Left renal pelvis (tissue), 4 donors: Measurements from ENCODE around the gene SH3BP5L. TPM values are rescaled to one million over a fixed set of nuclear protein-coding genes. Genes with fewer than 3 reads are reported as not detected.

Source experiments
- DNase-seq, 4 donors: peaks; one replicate each; pipeline ENCODE4 v3.0.0-alpha.2; 2013; ENCODE audit warnings: low read depth in 4 of 4, low spot score in 3 of 4
- polyA plus RNA-seq, 4 donors: library from polyadenylated mRNA; unstranded; fragments of 120-200 nt; gene quantifications; one replicate each; pipeline ENCODE4 v1.2.1, GENCODE V29; 2013; ENCODE audit not compliant: insufficient read length in 4 of 4

The SH3BP5L gene
- polyA plus RNA-seq, 4 donors: 17.0 to 31.5 (median 24.8) TPM

DNA sequence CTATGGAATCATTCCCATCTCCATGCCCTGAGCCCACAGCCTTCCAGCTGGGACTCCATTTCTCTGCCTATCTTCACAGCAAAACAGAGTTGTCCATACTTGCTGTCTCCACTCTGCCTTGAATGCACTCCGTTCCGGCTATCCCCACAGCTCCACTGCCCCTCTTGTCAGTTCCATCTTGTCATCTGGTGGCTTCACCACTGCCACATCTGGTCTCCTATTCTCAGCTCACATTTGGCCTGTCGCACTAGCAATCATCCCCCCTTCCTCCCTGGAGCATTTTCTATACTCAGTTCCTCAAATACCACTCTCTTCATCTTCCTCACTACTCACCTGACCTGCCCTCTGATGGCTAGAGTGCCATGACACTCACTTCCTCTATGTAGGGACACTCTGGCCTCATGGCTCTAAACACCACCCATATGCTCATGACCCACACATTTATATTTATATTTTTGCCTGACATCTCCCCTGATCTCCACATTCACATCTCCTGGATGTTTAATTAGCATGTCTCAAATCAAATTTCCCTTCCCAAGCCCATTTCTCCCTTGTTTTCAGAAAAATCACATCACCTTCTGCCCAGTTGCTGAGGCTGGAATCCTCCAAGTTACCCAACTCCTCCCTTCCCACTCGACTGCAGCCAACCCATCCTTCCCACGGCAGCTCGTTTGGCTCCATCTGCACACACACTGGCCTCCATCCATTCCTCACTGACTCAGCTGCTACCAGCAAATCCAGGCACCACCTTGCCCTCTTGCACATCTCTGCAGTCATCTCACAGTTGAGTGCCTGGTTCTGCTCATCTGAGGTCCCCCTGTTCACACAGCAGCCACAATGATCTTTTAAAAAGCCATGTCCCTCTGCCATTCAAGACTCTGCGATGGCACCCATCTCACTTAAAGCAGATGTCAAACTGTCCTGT lies 27.0 kb upstream of the SH3BP5L start:
- DNase-seq: no peak

DNA sequence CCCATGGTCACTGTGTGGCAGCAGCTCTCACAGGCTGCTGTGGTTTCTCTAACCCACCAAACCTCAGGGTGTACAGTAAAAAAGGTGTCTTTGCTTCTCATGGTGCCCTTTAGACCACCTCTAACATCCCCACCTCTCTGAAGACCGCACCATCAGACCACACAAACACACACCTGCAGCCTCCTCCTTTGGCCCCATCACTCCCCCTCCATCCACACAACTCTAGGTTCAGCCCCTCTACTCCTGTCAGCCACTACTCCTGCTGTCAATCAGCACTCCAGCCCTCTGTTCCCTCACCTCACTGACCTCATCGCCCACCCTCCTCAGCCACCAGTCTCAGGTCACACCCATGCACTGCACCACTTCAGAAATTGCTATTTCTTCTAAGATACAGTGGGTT lies 25.7 kb upstream of the SH3BP5L start:
- no peak for DNase-seq

DNA sequence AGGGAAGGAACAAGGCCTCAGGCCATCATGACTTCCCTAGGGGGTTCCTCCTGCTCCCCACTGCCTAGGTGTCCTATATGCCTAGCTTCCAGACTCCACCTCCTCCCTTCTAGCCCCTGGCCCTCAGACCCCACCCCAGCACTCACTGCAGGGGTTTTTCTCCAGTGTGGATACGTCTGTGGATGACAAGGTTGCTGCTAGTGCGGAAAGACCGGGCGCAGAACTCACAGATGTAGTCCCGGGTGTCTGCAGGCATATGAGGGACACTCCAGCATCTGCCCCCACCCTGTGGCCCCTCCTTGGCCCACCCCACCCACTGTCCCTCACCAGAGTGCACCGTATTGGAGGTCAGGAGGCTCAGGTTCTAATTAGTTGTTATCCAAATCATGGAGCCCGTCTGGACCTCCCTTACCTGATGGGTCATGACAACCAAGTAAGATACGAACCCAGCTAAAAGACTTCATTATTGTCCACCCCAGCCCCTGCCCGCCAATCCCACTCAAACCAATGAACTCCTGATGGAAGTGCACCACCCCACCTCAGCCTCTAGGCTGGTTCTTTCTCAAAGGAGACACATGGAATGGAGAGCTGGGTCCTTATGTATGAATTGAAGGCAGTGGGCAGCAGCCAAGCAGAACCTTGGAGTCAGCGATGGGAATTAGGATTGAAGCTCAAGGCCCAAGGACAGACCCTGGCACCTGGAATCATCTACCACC lies 25.0 kb upstream of the SH3BP5L start:
- no peak for DNase-seq

DNA sequence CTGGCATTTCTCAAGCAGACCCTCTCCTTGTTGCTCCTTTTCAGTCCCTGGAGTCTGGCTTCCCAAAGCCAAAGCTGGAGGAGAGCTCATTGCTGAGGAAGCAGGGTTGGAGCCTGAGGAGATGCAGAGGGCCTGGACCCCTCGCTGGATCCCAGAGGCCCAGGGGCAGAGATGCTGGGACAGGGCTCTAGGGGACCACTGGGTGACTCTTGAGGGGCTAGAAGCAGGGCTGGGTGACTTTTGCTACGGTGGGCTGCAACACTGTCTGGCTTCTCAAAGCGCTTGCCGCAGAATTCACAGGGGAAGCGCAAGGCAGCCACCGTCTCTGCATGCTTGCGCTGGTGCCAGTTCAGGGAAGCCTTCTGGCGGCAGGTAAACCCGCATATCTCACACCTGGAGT lies 24.4 kb upstream of the SH3BP5L start:
- DNase-seq: no peak

DNA sequence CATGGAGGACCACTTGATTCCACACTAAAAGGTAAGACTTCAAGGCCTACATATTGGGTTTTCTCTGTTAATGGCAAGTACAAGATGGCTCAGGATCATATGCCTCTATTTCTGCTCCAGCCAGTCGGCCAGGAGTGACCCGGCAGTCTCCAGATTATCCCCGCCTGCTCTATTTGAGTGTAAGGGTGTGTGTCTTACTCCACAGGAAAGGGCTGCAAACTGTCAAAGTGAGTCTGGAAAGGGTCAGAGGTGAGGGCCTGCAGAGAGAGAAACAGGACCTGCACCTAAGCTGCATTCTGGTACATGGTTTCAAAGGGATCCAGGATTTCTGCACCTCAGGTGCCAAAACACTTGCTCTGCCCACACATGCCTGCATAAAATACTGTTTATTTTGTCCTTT lies 23.9 kb upstream of the SH3BP5L start:
- DNase-seq: no peak

DNA sequence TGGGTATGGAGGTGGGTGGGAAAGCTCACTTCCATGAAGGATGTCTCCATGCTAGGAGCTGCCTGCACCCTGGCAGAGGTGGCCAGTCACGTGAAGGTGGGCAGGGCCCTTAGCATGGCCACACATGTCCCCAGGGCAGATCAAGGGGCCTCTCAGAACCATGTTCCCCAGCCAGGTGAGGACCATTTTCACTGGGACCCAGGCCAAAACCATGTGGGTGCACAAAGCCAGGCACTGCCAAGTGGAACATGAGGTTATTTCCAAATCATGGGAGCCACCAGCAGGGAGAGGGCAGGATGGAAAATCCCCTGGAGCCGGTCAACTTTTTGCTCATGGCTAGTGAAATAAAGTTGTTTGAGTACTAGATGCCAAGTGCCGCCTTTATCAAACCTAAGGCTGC lies 23.4 kb upstream of the SH3BP5L start:
- DNase-seq: no peak

DNA sequence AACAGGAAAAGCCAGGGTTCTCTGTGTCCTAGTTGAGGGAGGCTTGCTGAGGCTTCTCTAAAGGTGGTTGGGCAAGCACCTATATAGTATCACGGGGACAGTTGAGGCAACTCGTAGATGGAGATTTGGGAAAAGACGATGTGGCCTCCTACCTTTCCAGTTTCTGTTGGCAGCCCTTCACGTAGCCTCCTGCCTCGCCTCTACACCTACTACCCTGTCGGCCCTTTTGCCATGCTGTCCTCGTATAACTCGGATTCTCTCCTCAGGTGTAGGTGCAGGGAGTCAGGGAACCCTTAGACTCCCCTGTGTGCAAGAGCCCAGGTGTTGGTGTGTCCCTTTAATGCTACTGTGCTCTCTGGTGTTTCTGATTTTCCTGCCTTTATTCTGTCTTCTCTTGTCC lies 22.9 kb upstream of the SH3BP5L start:
- DNase-seq: no peak

DNA sequence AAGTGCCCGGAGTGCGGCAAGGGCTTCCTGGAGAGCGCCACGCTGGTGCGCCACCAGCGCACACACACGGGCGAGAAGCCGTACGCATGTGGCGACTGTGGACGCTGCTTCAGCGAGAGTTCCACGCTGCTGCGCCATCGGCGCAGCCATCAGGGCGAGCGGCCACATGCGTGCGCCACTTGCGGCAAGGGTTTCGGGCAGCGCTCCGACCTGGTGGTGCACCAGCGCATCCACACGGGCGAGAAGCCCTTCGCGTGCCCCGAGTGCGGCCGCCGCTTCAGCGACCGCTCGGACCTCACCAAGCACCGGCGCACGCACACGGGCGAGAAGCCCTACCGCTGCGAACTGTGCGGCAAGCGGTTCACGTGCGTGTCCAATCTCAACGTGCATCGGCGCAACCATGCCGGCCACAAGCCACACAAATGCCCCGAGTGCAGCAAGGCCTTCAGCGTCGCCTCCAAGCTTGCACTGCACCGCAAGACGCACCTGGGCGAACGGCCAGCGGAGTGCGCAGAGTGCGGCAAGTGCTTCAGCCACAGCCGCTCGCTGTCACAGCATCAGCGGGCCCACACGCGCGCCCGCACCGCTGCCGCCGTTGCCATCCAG lies 22.3 kb upstream of the SH3BP5L start:
- DNase-seq: no peak

DNA sequence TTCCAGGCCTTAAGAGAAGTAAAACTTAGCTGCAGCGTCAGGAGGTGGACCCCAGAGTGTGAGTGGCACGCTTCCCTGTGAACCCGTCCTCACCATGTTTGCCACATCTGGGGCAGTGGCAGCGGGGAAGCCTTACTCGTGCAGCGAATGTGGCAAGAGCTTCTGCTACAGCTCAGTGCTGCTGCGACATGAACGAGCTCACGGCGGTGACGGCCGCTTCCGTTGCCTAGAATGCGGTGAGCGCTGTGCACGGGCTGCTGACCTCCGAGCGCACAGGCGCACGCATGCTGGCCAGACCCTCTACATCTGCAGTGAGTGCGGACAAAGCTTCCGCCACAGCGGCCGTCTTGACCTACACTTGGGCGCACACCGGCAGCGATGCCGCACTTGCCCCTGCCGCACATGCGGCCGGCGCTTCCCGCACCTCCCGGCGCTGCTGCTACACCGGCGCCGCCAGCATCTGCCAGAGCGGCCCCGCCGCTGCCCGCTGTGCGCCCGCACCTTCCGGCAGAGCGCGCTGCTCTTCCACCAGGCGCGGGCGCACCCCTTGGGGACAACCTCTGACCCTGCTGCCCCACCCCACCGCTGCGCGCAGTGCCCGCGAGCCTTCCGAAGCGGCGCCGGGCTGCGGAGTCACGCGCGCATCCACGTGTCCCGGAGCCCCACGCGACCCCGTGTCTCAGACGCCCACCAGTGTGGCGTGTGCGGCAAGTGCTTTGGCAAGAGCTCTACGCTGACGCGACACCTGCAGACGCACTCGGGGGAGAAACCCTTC lies 21.7 kb upstream of the SH3BP5L start:
- no peak for DNase-seq

DNA sequence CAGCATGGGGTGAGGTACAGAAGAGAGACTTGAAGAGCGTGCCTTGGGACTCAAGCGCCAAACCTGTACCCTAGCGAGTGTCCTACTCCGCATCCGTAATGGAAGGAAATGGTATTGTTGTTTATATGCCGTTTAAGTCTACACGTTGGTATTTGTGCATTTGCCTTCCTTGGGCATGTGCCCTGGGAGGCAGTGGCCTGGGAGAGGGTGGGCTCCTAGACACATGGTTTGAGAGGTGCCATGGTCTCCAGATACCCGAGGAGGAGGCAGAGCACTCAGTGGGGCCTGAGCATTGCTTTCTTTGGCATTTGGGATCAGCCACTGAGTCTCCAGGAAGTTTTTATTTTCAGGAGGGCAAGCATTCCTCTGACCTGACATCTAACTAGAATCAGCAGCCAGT lies 18.8 kb upstream of the SH3BP5L start:
- DNase-seq: no peak

DNA sequence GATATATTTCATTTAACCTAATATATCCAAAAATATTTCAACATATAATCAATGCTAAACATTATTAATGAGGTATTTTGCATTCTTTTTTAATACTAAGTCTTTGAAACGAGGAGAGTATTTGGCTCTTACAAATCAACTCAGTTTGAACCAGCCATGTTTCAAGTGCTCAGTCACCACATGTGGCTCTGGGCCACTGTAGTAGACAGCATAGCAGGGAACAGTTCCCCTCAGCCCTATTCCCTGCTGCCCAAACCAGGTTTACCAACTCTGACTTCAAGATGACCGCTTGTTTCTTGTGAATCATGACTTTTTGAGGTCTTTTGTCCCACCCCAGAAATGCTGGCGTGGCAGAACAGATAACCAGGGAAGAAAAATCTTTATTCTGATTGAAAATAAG lies 18.0 kb upstream of the SH3BP5L start:
- no peak for DNase-seq

DNA sequence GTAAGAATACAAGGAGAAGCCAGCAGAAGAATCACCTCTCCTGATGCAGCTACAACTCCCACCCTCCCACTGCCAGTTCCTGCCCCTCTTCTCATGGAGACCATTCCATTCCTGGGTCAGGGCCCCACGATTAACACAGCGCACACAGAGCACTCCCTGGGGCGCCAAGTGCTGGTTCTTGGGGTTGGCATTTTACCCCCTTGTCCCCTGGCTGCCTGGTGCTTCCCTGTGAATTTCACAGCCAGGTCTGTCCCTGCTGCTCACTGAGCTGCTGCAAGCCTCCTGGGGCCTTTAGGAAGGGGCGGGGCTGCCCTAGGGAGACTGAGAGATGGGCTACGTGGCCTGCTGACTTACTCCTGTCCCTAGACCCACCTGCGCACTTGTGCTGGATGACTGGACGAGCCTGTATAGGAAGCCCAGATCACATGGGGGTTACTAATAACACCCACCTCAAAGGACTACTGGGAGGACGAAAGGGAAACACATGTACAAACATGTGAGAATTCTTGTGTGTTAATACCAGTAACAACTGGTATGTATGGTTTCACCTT lies 17.1 kb upstream of the SH3BP5L start:
- DNase-seq: no peak

DNA sequence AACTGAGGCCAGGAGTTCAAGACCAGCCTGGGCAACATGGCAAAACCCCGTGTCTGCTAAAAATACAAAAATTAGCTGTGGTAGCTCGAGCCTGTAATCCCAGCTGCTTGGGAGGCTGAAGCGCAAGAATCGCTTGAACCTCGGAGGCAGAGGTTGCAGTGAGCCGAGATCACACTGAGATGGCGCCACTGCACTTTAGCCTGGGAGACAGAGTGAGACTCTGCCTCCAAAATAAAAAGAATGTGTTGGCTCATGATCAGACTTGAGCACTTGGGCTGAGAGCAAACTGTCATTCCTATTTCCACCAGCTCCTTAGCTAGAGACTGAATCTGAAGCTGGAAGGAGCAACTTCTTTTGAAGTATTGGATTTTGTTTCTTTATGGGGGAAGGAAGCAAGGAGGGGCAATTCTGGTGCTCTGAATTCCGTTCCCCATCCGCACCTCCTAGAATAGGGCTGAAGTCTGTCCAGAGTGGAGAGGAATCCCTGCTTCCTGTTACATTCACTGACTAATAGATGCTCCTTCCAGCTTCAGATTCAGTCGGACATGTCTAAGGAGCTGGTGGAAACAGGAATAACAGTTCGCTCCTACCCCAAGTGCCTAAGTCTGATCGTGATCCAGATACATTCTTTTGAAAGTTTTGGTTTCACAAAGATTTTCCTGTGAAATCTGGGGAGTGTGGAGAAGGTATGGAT lies 16.1 kb upstream of the SH3BP5L start:
- DNase-seq: no peak

DNA sequence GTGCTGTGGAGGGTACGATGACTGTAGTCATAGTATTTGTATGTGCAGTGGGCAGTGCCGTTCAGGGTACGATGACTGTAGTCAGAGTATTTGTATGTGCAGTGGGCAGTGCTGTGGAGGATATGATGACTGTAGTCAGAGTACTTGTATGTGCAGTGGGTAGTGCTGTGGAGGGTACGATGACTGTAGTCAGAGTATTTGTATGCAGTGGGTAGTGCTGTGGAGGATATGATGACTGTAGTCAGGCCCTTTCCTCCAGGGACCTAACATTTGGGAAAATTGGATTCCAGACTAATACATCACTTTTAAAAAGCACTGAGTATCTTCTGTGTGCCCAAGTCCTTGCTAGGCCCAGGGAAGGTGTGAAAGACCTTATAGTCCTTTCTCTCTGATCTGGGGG lies 15.2 kb upstream of the SH3BP5L start:
- DNase-seq: no peak

DNA sequence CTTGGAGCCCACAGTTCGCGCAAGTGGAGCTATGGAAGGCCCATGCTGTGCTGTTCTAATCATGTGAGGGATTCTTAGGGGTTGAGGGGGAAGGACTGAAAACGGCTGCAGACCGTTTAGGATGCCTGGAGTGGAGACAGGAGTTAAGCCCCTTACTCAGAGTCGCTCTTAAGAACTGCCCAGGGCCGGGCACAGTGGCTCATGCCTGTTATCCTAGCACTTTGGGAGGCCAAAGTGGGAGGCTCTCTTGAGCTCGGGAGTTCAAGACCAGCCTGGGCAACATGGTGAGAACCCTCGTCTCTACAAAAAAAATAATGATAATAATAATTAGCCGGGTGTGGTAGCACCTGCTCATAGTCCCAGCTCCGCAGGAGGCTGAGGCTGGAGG lies 13.4 kb upstream of the SH3BP5L start:
- DNase-seq: no peak

DNA sequence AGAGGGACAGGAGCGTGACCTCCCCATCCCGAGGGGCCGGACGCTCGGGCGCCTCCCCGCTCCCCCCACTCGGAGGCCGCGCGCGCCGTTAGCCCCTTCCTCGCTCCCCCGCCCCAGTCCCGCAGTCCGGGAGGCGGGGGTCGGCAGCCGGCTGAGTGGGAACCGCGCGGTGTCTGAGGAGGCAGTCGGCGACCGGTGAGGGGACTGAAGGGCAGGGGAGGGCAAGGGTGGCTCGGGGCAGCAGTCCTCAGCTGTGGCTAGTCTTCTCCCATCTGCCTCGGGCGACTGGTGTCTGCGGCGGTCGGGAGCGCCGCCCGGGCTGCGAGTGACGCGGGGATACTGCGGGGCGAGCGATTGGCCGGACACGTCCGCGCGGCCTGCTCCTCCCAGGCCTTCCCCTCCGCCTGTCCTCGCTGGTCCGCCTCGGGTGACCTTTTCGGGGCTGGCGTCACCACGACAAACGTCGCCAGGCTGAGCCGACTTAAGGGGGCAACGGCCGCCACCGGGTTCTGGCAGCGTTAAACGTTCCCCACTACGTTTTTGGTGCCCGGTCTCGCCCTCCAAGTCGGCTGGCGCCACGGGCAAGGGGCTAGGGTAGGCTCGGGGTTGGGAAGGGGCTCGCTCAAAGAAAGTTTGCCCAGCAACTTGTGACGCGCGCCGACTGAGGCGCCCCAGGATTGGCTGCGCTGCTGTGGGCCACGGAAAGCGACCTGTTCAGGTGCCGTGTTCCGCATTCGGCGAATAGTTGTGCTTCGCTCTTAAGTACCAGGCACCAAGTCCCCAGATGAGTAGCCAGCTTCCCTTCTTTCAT lies 12.8 kb upstream of the SH3BP5L start:
- DNase-seq: peak; percentile 79 to 82 (median 81)

DNA sequence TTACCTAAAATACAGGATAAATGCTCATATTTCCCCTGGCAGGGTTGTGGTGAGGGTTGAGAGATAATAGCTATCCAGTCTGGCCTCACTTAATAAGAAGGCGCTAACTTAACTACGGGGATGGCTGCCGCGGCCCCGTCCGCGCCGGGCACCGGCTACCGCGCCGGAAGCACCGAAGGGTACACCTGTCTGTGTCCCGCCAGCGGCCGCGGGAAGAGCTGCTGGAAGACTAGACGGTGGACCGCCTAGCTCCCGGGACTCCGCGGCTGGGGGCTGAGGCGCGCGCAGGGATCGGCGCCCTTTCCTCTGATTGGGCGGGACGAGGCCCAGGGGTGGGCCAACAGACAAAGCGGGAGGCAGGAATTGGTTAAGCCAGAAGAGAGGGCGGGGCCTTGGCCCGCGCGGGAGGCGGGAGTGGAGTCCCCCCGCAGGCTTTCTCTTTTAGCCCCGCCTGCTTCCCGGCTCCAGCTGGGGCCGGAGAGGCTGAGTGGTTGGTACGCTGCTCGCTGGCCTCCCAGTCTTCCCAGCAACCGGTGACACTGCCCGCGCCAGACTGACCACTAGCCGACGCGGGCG lies 12.2 kb upstream of the SH3BP5L start, which contains the start of gene ZNF672:
Gene ZNF672, plus strand, starts transcription at position 444 of the 576 bp plus-strand sequence. CDS start 9,051 bp downstream, outside the sequence.
- peak; percentile 90 to 95 (median 92) for DNase-seq

DNA sequence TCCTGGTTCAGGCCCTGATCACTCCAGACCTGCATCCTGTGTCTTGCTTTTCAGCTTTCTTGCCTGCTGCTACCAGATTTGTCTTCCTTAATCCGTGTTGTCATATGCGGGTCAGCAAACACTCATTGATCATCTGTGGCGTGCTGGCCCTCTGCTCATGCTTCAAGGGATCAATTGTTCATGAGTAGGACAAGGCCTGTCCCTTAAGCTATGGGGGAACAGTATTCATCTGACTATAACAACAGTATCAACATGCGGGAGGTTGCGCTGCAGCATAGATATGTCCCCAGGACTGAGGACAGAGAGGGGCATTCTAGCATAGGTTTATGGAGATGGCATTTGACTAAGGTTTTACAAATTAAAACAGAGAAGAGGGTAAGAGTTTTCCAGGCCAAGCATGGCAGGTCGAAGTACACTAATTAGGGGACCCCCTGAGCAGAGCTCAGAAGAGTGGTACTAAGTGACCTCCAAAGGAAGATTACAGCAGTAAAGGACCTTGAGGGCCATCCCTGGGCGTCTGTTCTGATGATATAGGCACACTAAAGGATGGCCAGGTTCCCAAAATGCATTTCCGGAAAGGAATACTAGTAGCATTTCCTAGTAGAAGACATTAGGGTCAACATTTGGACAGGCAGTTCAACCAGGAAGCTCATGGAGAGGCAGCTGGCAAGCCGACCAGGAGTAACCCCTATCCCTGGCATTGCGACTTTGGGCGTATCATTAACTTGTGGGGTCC lies 11.5 kb upstream of the SH3BP5L start:
- peak in 1 of 4 donors; percentile 6 for DNase-seq
